H1 (cell line): ENCODE measurements around the gene ANKRD2. TPM values are rescaled to one million over a fixed set of nuclear protein-coding genes. Genes with fewer than 3 reads are reported as not detected.

Source experiments
- BCL11A ChIP-seq, 2 experiments: IDR thresholded peaks; one replicate each; pipeline ENCODE4 v1.6.1; 2011; ENCODE audit warnings: low read depth in 2 of 2, low read length in 2 of 2, mild to moderate bottlenecking in 2 of 2
- CBX8 ChIP-seq: fragments of 300-800, 300-1000 bp; sonication (generic); IDR thresholded peaks from 2 replicates; pipeline ENCODE4 v1.7.1; 2016; ENCODE audit warnings: low read depth, low read length, borderline replicate concordance
- CREB1 ChIP-seq: IDR thresholded peaks from 2 replicates; pipeline ENCODE4 v1.6.1; 2012; ENCODE audit warnings: inconsistent platforms
- polyA plus RNA-seq, 7 experiments: library from polyadenylated mRNA; depleted of rRNA in 3 of 7; stranded (reverse) in 5 of 7; unstranded in 2 of 7; fragments of >200 nt in 5 of 7; fragments of 200-250 nt in 2 of 7; gene quantifications; 1 replicate in 5 of 7; 2 replicates in 1 of 7; 4 replicates in 1 of 7; pipeline versions ENCODE4 v1.2.1 to v1.2.3, GENCODE V29; 2011 to 2013; ENCODE audit warnings: missing spikeins in 2 of 7, mixed read lengths in 2 of 7
- total RNA-seq: library from RNA; stranded (reverse); fragmentation: NEBNext Ultra II Directional; extraction: Animal tissue kit (Norgen Biotek cat#: 25700); gene quantifications from 2 replicates; pipeline ENCODE4 v1.2.1, GENCODE V29; 2021

Gene ANKRD2
- total and polyA plus RNA-seq, 2 of the 8 experiments (the other 6 are each of a cell fraction or from before 2014, with no cell fraction given) = not detected

- TF ChIP-seq BCL11A (IDR thresholded peaks at IDR 0.05; ENCODE audit: low read depth in 2 of 2, low read length in 2 of 2) (no peak), CREB1 (peak; percentile 27; the same call in 1 of the 2 replicates), CBX8 (no peak)
Measured at GRCh38 chr10:97534746-97535367, 37.7 kb upstream of the ANKRD2 start (continued).
